GM21528 (cell line): ENCODE data around the gene STIM2.
"Not testable (repeated sequence)": the region's sequence is repeated elsewhere in the genome, so short reads cannot be mapped to it uniquely, and the experiment has no call there.

ENCODE experiments used
- ATAC-seq: cut with Tn5 transposase; IDR thresholded peaks from one replicate; pipeline ENCODE4 v1.9.1; 2021; ENCODE audit warnings: mild to moderate bottlenecking, moderate library complexity; ENCODE audit not compliant: unreplicated experiment, low FRiP score

The STIM2 gene

GRCh38 chr4:26894881-26895280, 34.2 kb downstream of the STIM2 start:
- ATAC-seq, result not testable (repeated sequence)

GRCh38 chr4:26896636-26897035, 36.0 kb downstream of the STIM2 start:
- ATAC-seq, result no peak

- ATAC-seq, result no peak
Measured at GRCh38 chr4:26899991-26900390, 39.4 kb downstream of the STIM2 start.

- no peak for ATAC-seq
Measured at GRCh38 chr4:26900765-26901164, 40.1 kb downstream of the STIM2 start.

- no peak for ATAC-seq
Measured at GRCh38 chr4:26905172-26905571, 44.5 kb downstream of the STIM2 start.

- no peak for ATAC-seq
Measured at GRCh38 chr4:26907731-26908599, 47.3 kb downstream of the STIM2 start.

GRCh38 chr4:26909369-26909768, 48.7 kb downstream of the STIM2 start:
- ATAC-seq, result no peak

GRCh38 chr4:26911254-26911653, 50.6 kb downstream of the STIM2 start:
- ATAC-seq, result no peak

- ATAC-seq, result no peak
Measured at GRCh38 chr4:26912069-26912468, 51.4 kb downstream of the STIM2 start.

GRCh38 chr4:26912810-26913209, 52.2 kb downstream of the STIM2 start:
- ATAC-seq, result no peak

- ATAC-seq, result no peak
Measured at GRCh38 chr4:26916195-26916594, 55.6 kb downstream of the STIM2 start.

- ATAC-seq, result no peak
Measured at GRCh38 chr4:26930964-26931363, 70.3 kb downstream of the STIM2 start.

GRCh38 chr4:26931451-26931850, 70.8 kb downstream of the STIM2 start:
- ATAC-seq, result no peak

GRCh38 chr4:26931966-26932365, 71.3 kb downstream of the STIM2 start:
- ATAC-seq, result no peak

- ATAC-seq, result no peak
Measured at GRCh38 chr4:26935397-26935796, 74.8 kb downstream of the STIM2 start.

GRCh38 chr4:26936284-26937065, 75.8 kb downstream of the STIM2 start:
- ATAC-seq, result no peak

- ATAC-seq, result no peak
Measured at GRCh38 chr4:26937139-26937538, 76.5 kb downstream of the STIM2 start.

GRCh38 chr4:26937567-26937966, 76.9 kb downstream of the STIM2 start:
- no peak for ATAC-seq

- no peak for ATAC-seq
Measured at GRCh38 chr4:26938516-26938915, 77.9 kb downstream of the STIM2 start.

GRCh38 chr4:26941951-26942350, 81.3 kb downstream of the STIM2 start:
- no peak for ATAC-seq

GRCh38 chr4:26942871-26943270, 82.2 kb downstream of the STIM2 start:
- no peak for ATAC-seq

- ATAC-seq, result no peak
Measured at GRCh38 chr4:26943391-26943790, 82.8 kb downstream of the STIM2 start.
